K562 (cell line): ENCODE results near the gene ATP5F1D. TPM values are rescaled to one million over a fixed set of nuclear protein-coding genes. Genes with fewer than 3 reads are reported as not detected.

Source experiments
- ATF1 ChIP-seq, 2 experiments: fragments of 450-650 bp in 1 of 2; IDR thresholded peaks; 2 replicates each; pipeline ENCODE4 v1.6.1; 2016; ENCODE audit warnings: missing compliant biosample characterization in 1 of 2, missing genetic modification characterization in 1 of 2
- BCLAF1 ChIP-seq, 2 experiments: fragments of 450-650 bp in 1 of 2; IDR thresholded peaks; 2 replicates each; pipeline ENCODE4 v1.6.1; 2011 to 2017; ENCODE audit warnings: low read depth in 2 of 2, antibody characterized with exemption in 1 of 2, borderline replicate concordance in 1 of 2, low read length in 1 of 2, mild to moderate bottlenecking in 1 of 2, mixed read lengths in 1 of 2; ENCODE audit not compliant: control insufficient read depth in 1 of 2
- BHLHE40 ChIP-seq: IDR thresholded peaks from 2 replicates; pipeline ENCODE4 v1.6.1; 2011; ENCODE audit warnings: low read length, improper control_type of control experiment
- C11orf30 ChIP-seq: fragments of 450-650 bp; IDR thresholded peaks from 2 replicates; pipeline ENCODE4 v1.6.1; 2016; ENCODE audit warnings: low read depth, mild to moderate bottlenecking
- ELF4 ChIP-seq: fragments of 450-650 bp; formaldehyde crosslinking; IDR thresholded peaks from 2 replicates; pipeline ENCODE4 v1.4.0; 2022; ENCODE audit warnings: missing genetic modification characterization
- GABPB1 ChIP-seq: sonication (generic); formaldehyde crosslinking; IDR thresholded peaks from 2 replicates; pipeline ENCODE4 v1.8.0; 2022; ENCODE audit warnings: mild to moderate bottlenecking, missing genetic modification reagents
- HES1 ChIP-seq: fragments of 450-650 bp; IDR thresholded peaks from 2 replicates; pipeline ENCODE4 v1.6.1; 2016; ENCODE audit warnings: low read depth, mild to moderate bottlenecking, moderate library complexity
- LEF1 ChIP-seq: fragments of 450-650 bp; IDR thresholded peaks from 2 replicates; pipeline ENCODE4 v1.6.1; 2016; ENCODE audit warnings: mild to moderate bottlenecking
- MAZ ChIP-seq, 2 experiments: fragments of 450-650 bp in 1 of 2; sonication (generic) in 1 of 2; formaldehyde crosslinking; IDR thresholded peaks in 1 of 2; conservative IDR thresholded peaks in 1 of 2; 2 replicates each; pipeline versions ENCODE4 v1.4.0 to v1.5.0; 2020; ENCODE audit warnings: mild to moderate bottlenecking in 1 of 2, missing genetic modification reagents in 1 of 2
- MED1 ChIP-seq: sonication (generic); formaldehyde crosslinking; IDR thresholded peaks from 2 replicates; pipeline ENCODE4 v1.8.1; 2023; ENCODE audit warnings: missing genetic modification reagents, borderline replicate concordance
- NEUROD1 ChIP-seq: fragments of 150-350 bp; IDR thresholded peaks from 2 replicates; pipeline ENCODE4 v1.6.1; 2014; ENCODE audit warnings: borderline replicate concordance, low read length, low read depth; ENCODE audit not compliant: partially characterized antibody
- NR1H2 ChIP-seq: sonication (generic); formaldehyde crosslinking; IDR thresholded peaks from 2 replicates; pipeline ENCODE4 v1.4.0; 2020; ENCODE audit warnings: mild to moderate bottlenecking, missing genetic modification reagents
- NRF1 ChIP-seq, 2 experiments: fragments of 450-650 bp; IDR thresholded peaks in 1 of 2; conservative IDR thresholded peaks in 1 of 2; 2 replicates each; pipeline ENCODE4 v1.6.1; 2014; ENCODE audit warnings: mild to moderate bottlenecking in 2 of 2
- PTBP1 ChIP-seq: fragments of 200-400 bp; formaldehyde crosslinking; IDR thresholded peaks from 2 replicates; pipeline ENCODE4 v1.6.1; 2017; ENCODE audit warnings: low read depth, low read length
- RFX1 ChIP-seq: fragments of 450-650 bp; IDR thresholded peaks from 2 replicates; pipeline ENCODE4 v1.6.1; 2016; ENCODE audit warnings: mild to moderate bottlenecking, moderate library complexity
- SMAD1 ChIP-seq: fragments of 150-350 bp; IDR thresholded peaks from 2 replicates; pipeline ENCODE4 v1.6.1; 2014; ENCODE audit warnings: low read length, low read depth; ENCODE audit not compliant: partially characterized antibody
- SMAD3 ChIP-seq: fragments of 450-650 bp; formaldehyde crosslinking; conservative IDR thresholded peaks from 2 replicates; pipeline ENCODE4 v1.4.0; 2020; ENCODE audit warnings: mild to moderate bottlenecking
- SMARCA5 ChIP-seq: fragments of 450-650 bp; IDR thresholded peaks from 2 replicates; pipeline ENCODE4 v1.6.1; 2016
- SOX6 ChIP-seq: fragments of 450-650 bp; IDR thresholded peaks from 2 replicates; pipeline ENCODE4 v1.6.1; 2014; ENCODE audit warnings: mild to moderate bottlenecking
- SP1 ChIP-seq: sonication (generic); formaldehyde crosslinking; IDR thresholded peaks from 2 replicates; pipeline ENCODE4 v1.8.1; 2022; ENCODE audit warnings: mild to moderate bottlenecking, missing genetic modification reagents
- VEZF1 ChIP-seq: fragments of 200-800 bp; sonication (Bioruptor generic); IDR thresholded peaks from 2 replicates; pipeline ENCODE4 v1.6.1; 2017; ENCODE audit warnings: missing genetic modification characterization, missing compliant biosample characterization
- ZNF12 ChIP-seq: sonication (generic); formaldehyde crosslinking; IDR thresholded peaks from 2 replicates; pipeline ENCODE4 v1.4.0; 2020; ENCODE audit warnings: mild to moderate bottlenecking, missing genetic modification reagents
- ZNF165 ChIP-seq: fragments of 250-450 bp; sonication (Bioruptor Pico); IDR thresholded peaks from 2 replicates; pipeline ENCODE4 v1.4.0; 2020; ENCODE audit warnings: borderline replicate concordance
- ZNF431 ChIP-seq: sonication (generic); formaldehyde crosslinking; IDR thresholded peaks from 2 replicates; pipeline ENCODE4 v1.8.0; 2022; ENCODE audit warnings: mild to moderate bottlenecking, missing genetic modification reagents
- polyA plus RNA-seq, 8 experiments: library from polyadenylated mRNA; depleted of rRNA in 4 of 8; stranded (reverse) in 5 of 8; unstranded in 3 of 8; fragments of >200 nt; fragmentation: Nextera tagmentation in 2 of 8; fragmentation: Illumina TruSeq in 1 of 8; extraction: Ambion mirVana in 2 of 8; extraction: Trizol in 1 of 8; gene quantifications; 2 replicates each; pipeline versions ENCODE4 v1.2.1 to v1.2.3, GENCODE V29; 2011 to 2014; ENCODE audit warnings: inconsistent platforms in 1 of 8, missing spikeins in 1 of 8
- total RNA-seq, 7 experiments: library from RNA; depleted of rRNA in 6 of 7; stranded (reverse); fragments of >200 nt in 6 of 7; fragmentation: Illumina TruSeq in 2 of 7; extraction: Trizol in 2 of 7; gene quantifications; 2 replicates each; pipeline versions ENCODE4 v1.2.1 to v1.2.3, GENCODE V29; 2011 to 2021; ENCODE audit warnings: low replicate concordance in 1 of 7

ATP5F1D gene
- total and polyA plus RNA-seq, 9 of the 15 experiments (the other 6 are each of a cell fraction or from before 2014, with no cell fraction given) = 3.9 to 409 (median 36.8) TPM

GRCh38 chr19:1266129-1266915 is 24.8 kb downstream of the ATP5F1D start (continued):
- TF ChIP-seq VEZF1 = peak; percentile 97
- peak; percentile 95 for TF ChIP-seq RFX1
- peak; percentile 16; the same call in 1 of the 2 replicates for TF ChIP-seq BHLHE40
- TF ChIP-seq ZNF12 = no peak
- TF ChIP-seq SP1 (CRISPR knock-in tag) = peak; percentile 87
- TF ChIP-seq C11orf30 = no peak
- 0 out of 2 replicates have a peak, but pooled peaks have one; percentile 16 for TF ChIP-seq NR1H2
- TF ChIP-seq GABPB1 (CRISPR knock-in tag) = no peak
- TF ChIP-seq NEUROD1 = no peak
- peak; percentile 77; the same call in 1 of the 2 replicates for TF ChIP-seq SMARCA5
- no peak for TF ChIP-seq ZNF165 (CRISPR knock-in tag)
- no peak for TF ChIP-seq BCLAF1 (IDR thresholded peaks at IDR 0.05; ENCODE audit: borderline replicate concordance in 1 of 2, control insufficient read depth in 1 of 2, low read depth in 2 of 2, low read length in 1 of 2)
- no peak; the same call in 1 of the 2 replicates for TF ChIP-seq ATF1 (CRISPR knock-in tag; IDR thresholded peaks at IDR 0.05)
- 0 out of 2 replicates have a peak, but pooled peaks have one; percentile 44 for TF ChIP-seq ATF1 (tag; IDR thresholded peaks at IDR 0.05)
- TF ChIP-seq SOX6 = peak; percentile 22; the same call in 1 of the 2 replicates
- no peak for TF ChIP-seq ELF4 (CRISPR knock-in tag)
- TF ChIP-seq HES1 = 0 out of 2 replicates have a peak, but pooled peaks have one; percentile 41
- peak; percentile 90 for TF ChIP-seq LEF1
- TF ChIP-seq SMAD1 = no peak
- TF ChIP-seq ZNF431 (CRISPR knock-in tag) = 0 out of 2 replicates have a peak, but pooled peaks have one; percentile 17
- no peak for TF ChIP-seq PTBP1
- peak; percentile 58 to 60 for TF ChIP-seq NRF1 (conservative IDR thresholded peaks at IDR 0.05 in 1 of 2, IDR thresholded peaks at IDR 0.05 in 1 of 2)
- TF ChIP-seq MAZ (CRISPR knock-in tag; conservative IDR thresholded peaks at IDR 0.05 in 1 of 2, IDR thresholded peaks at IDR 0.05 in 1 of 2) = peak; percentile 94 to 98
- TF ChIP-seq SMAD3 (CRISPR knock-in tag) = no peak
- TF ChIP-seq MED1 (CRISPR knock-in tag) = 0 out of 2 replicates have a peak, but pooled peaks have one; percentile 24
